ENCODE measurements around the gene STK17B. TPM values are rescaled to one million over a fixed set of nuclear protein-coding genes. Genes with fewer than 3 reads are reported as not detected.

The STK17B gene
- total RNA-seq, 2 donors from 2014 or later: 40.2 to 47.6 TPM

- no peaks in the 10 kb centered on the region for H3K27me3 ChIP-seq (replicated peaks; ENCODE audit: insufficient read depth)
- ATAC-seq (ENCODE audit: insufficient number of reproducible peaks, low FRiP score, low read depth) (no peak), DNase-seq (ENCODE audit: low spot score) (no peak)
- H3K9me3 ChIP-seq: no peaks in the 10 kb centered on the region
- H3K36me3 ChIP-seq: no peaks in the 10 kb centered on the region
- no peaks in the 10 kb centered on the region for H3K4me1 ChIP-seq (ENCODE audit: control insufficient read depth in 1 of 2, low read depth in 2 of 2)
- no peak overlapping the region for H3K4me3 ChIP-seq
- H3K27ac ChIP-seq: no peak overlapping the region
- no peak for TF ChIP-seq CTCF (IDR thresholded peaks at IDR 0.05)
Observed at GRCh38 chr2:196184921-196185320, 13.5 kb upstream of the STK17B start.

GRCh38 chr2:196183528-196184231 is 12.3 kb upstream of the STK17B start:
- no peak overlapping the region for H3K4me3 ChIP-seq
- DNase-seq (ENCODE audit: low spot score): no peak
- H3K27ac ChIP-seq: no peak overlapping the region
- no peaks in the 10 kb centered on the region for H3K27me3 ChIP-seq (replicated peaks; ENCODE audit: insufficient read depth)
- ATAC-seq (ENCODE audit: insufficient number of reproducible peaks, low FRiP score, low read depth): no peak
- H3K9me3 ChIP-seq: no peaks in the 10 kb centered on the region
- TF ChIP-seq CTCF (IDR thresholded peaks at IDR 0.05): no peak
- H3K36me3 ChIP-seq: no peaks in the 10 kb centered on the region
- no peaks in the 10 kb centered on the region for H3K4me1 ChIP-seq (ENCODE audit: control insufficient read depth in 1 of 2, low read depth in 2 of 2)

GRCh38 chr2:196183172-196183473 is 11.7 kb upstream of the STK17B start:
- Histone ChIP-seq H3K36me3 (no peaks in the 10 kb centered on the region), H3K4me1 (ENCODE audit: control insufficient read depth in 1 of 2, low read depth in 2 of 2) (no peaks in the 10 kb centered on the region), H3K27ac (no peak overlapping the region), H3K4me3 (no peak overlapping the region), H3K9me3 (no peaks in the 10 kb centered on the region), H3K27me3 (replicated peaks; ENCODE audit: insufficient read depth) (no peaks in the 10 kb centered on the region)
- no peak for TF ChIP-seq CTCF (IDR thresholded peaks at IDR 0.05)
- DNase-seq (ENCODE audit: low spot score) (no peak), ATAC-seq (ENCODE audit: insufficient number of reproducible peaks, low FRiP score, low read depth) (no peak)

- no peak overlapping the region for H3K4me3 ChIP-seq
- no peaks in the 10 kb centered on the region for H3K4me1 ChIP-seq (ENCODE audit: control insufficient read depth in 1 of 2, low read depth in 2 of 2)
- H3K27ac ChIP-seq: no peak overlapping the region
- ATAC-seq (ENCODE audit: insufficient number of reproducible peaks, low FRiP score, low read depth) (no peak), DNase-seq (ENCODE audit: low spot score) (no peak)
- H3K27me3 ChIP-seq (replicated peaks; ENCODE audit: insufficient read depth): no peaks in the 10 kb centered on the region
- no peak for TF ChIP-seq CTCF (IDR thresholded peaks at IDR 0.05)
- no peaks in the 10 kb centered on the region for H3K36me3 ChIP-seq
- H3K9me3 ChIP-seq: no peaks in the 10 kb centered on the region
Observed at GRCh38 chr2:196182439-196183171, 11.2 kb upstream of the STK17B start.

- Histone ChIP-seq H3K4me3 (no peak overlapping the region), H3K36me3 (no peaks in the 10 kb centered on the region), H3K9me3 (no peaks in the 10 kb centered on the region), H3K4me1 (ENCODE audit: control insufficient read depth in 1 of 2, low read depth in 2 of 2) (no peaks in the 10 kb centered on the region), H3K27ac (no peak overlapping the region), H3K27me3 (replicated peaks; ENCODE audit: insufficient read depth) (no peaks in the 10 kb centered on the region)
- DNase-seq (ENCODE audit: low spot score): no peak
- no peak for ATAC-seq (ENCODE audit: insufficient number of reproducible peaks, low FRiP score, low read depth)
- no peak for TF ChIP-seq CTCF (IDR thresholded peaks at IDR 0.05)
Observed at GRCh38 chr2:196181484-196181883, 10.1 kb upstream of the STK17B start.

Measured in thoracic aorta (tissue), 2 donors.